GM21576 (cell line): ENCODE results near the gene EPM2A.

ENCODE experiments used
- ATAC-seq: cut with Tn5 transposase; IDR thresholded peaks from one replicate; pipeline ENCODE4 v1.9.1; 2021; ENCODE audit warnings: mild to moderate bottlenecking, moderate library complexity; ENCODE audit not compliant: unreplicated experiment

The EPM2A gene

DNA sequence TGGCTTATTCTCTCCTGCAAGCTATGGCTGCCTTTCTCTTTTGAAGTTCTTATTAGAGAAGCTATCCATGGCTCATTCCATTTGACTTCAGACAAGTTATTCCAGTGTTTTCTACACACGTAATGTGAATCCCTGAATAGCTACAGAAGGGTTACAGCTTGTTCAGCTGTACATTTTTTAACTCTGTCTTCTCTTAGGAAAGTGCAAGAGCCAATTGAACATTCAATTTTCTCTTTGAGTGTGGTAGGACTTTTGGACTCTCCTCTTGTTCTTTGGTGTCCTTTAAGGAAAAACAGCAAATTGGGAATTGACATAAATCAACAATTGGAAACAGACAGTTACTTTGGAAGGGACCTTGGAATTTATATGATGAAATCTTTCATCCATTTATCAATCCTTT is 125.8 kb downstream of the EPM2A start:
- ATAC-seq, result no peak

DNA sequence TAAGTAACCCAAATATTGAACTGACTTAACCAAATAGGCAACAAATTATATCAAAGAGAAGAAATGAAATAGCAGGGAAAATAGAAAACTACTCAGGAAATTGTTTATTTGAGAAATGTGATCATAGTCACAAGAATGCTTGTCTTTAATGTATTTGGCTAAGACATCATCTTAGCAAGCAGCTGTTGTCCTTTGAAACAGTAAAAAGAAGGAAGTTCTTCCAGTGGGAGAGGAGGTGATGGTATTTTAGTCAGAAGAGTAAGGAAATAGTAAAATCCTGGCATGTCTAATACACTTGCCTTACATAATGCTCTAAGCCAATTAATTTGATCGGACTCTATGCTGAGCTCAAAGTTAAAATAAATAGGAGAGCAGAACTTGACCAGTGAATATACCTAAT is 126.5 kb downstream of the EPM2A start:
- ATAC-seq, result no peak

DNA sequence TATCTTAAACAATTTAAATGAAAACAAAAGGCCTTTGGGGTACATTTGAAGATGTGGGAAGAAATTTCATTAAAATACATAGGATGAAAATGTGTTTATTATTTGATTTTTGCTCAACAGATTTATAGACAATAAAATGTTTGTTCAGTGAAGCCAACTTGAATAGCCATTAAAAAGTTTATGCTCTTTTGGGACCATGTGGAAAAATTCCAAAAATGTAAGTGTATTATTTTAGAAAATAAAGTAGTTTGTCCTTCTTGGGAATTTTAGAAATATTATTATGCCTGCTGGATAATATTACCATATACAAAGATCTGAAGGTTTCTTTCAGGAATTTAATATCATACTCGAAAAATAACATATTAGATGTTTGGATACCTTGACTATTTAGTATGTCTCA is 131.3 kb downstream of the EPM2A start:
- ATAC-seq, result no peak

DNA sequence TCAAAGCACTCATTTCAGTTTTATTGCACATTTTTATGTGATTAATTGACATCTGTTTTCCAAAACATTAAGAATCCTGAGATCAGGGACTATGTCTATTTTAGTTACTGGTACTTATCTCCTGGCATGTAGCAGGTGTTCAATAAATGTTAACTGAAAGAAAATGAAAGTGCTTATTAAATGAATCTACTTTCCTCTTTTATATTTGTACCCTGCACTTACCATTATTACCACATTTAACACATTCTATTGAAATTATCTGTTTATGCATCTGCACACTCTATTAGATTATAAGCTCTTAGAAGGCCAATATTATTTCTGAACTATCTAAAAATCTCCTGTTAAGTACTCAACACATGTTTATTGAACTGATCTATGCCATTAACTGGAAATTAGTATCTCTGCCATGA is 131.9 kb downstream of the EPM2A start:
- ATAC-seq, result no peak

DNA sequence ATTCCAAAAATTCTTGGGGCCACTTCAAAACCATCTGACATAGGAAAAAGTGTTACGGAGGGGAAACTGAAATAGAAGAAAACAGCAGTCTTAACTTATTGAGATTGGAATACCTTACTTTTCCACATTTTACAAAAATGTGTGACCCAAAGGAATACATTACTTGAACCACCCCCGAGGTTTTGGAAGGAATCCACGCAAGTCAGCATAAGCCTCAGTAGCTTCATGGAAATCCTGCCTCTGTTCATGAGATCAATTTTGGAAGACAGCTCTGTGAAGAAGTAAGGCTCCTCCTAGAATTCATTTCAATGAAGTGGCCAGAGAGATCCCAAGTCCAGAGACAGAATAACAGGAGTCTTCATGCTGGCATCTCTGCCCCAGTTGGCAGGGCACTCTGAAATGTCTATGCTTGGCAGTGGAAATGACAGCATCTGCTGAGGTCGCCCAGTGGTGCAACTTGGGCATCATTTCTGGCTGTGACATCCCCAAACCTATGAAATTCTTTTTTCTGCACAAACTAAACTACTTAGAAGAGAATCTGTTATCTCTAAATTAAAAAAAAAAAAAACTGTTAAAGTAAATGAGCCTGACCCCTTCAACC is 132.5 kb downstream of the EPM2A start:
- no peak for ATAC-seq

DNA sequence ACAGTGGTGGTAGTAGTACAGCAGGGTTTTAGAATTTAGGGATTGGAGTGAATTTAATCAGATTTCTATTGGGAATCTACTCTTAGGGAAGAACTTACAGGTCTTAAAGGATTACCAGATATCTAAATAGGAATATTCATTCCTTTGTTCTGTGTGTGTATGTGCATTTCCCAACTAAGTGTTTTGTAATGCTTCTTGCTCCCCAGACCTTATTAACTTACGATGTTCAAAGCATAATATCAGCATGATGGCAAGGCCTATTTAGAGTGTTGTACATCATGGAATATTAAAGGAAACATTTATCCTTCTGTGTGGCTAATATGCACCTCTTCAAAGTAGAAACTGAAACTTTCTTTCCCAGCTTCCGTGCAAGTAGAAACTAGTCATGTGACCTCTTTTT is 133.9 kb downstream of the EPM2A start:
- ATAC-seq, result no peak

DNA sequence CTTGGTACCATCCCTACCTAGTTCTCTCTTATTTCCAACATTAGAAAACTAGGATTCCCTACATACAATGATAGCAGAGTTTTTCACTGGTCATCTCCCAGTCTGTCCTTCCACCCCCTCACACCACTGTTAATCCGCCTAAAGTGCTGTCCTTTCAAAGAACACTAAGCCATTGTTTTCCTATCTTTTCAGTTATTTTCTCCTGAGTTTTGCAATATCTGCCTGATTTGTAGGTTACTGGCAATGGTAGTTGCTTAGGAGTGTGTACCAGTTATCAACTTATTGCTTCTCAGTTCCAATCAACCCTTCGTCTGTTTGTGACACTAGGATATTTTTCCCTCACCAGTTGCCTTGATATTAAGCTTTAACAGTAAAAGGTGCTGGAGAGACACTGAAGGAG is 135.0 kb downstream of the EPM2A start:
- no peak for ATAC-seq

DNA sequence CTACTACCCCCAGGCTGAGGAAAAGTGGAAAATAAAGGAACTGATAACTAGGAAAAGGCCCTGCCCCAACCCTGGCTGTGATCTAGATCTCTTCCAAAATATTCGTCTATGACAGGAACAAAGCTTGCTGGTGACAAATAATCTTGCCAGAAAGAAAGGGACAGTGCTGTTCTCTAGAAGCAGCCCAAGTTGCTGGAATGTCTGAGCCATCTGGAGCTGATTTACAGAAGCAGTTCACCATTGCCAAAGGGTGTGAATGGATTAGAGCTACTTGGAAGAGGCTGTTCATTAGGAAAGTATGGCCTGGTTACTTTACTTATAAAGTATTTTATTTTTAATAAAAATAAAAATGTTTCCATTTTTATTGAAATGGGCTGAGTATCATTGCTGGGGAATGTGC is 146.3 kb downstream of the EPM2A start:
- no peak for ATAC-seq

DNA sequence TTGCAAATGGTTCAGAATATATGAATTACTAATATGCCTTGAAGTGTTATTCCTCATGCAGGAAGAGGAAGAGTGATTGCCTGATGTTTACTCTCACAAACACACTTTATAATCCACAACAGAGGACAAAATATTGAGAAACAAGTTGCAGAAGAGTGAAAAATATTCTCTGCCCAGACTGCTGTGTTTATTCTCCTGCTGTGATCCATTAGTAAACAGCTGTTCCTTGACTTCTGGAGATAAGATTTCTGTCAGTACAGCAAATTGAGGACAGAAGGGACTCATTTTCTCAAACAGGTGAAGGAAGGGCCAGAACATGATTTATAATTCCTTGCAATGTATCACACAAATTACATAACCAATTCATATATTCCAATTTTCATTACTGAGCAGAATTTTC is 148.0 kb downstream of the EPM2A start:
- no peak for ATAC-seq

DNA sequence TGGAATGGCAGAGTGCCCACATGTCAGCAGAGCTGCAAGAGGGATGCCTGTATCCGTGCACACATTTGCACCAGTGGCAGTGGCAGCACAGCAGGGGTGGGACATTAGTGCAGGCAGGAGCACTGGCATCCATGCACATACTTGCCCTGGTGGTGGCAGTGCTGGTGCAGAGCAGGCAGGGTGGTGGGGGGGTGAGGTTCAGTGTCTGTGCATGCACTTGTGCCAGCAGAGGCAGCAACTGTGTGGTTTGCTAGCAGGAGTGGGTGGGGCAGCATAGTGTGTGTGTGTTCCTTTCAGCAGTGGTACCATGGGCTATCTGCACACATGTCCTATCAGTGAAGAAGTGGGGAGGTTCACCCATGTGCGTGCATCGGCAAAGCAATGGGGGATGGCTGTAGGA is 151.6 kb downstream of the EPM2A start:
- ATAC-seq, result no peak
